Ovary (tissue), 9 donors: ENCODE measurements around the gene GRPEL1. TPM values are rescaled to one million over a fixed set of nuclear protein-coding genes. Genes with fewer than 3 reads are reported as not detected.

Experiments
- DNase-seq, 5 donors: peaks; one replicate each; pipeline ENCODE4 v3.0.0-alpha.2; 2019 to 2020
- H3K27ac ChIP-seq, 2 donors: fragments of 200-600 bp; one replicate each; pipeline versions ENCODE4 v1.5.1 to v1.8.0; 2019 to 2022
- H3K27me3 ChIP-seq: fragments of 200-600 bp; one replicate; pipeline ENCODE4 v1.8.0; 2022
- H3K36me3 ChIP-seq: fragments of 200-600 bp; sonication (generic); one replicate; pipeline ENCODE4 v1.5.1; 2019
- H3K4me1 ChIP-seq: one replicate; pipeline ENCODE4 v1.8.1; 2013; ENCODE audit warnings: mild to moderate bottlenecking, moderate library complexity; ENCODE audit not compliant: insufficient read depth
- H3K4me3 ChIP-seq: fragments of 200-600 bp; sonication (generic); one replicate; pipeline ENCODE4 v1.5.1; 2017
- H3K9me3 ChIP-seq, 2 donors: fragments of 200-600 bp in 1 of 2; sonication (generic) in 1 of 2; one replicate each; pipeline versions ENCODE4 v1.5.1 to v1.8.1; 2013 to 2019; ENCODE audit warnings: mild to moderate bottlenecking in 1 of 2, moderate library complexity in 1 of 2
- EP300 ChIP-seq: sonication (generic); formaldehyde crosslinking; IDR thresholded peaks from one replicate; pipeline ENCODE4 v1.6.1; 2017; ENCODE audit warnings: antibody characterized with exemption
- POLR2A ChIP-seq: fragments of 450-650 bp; IDR thresholded peaks from one replicate; pipeline ENCODE4 v1.6.1; 2017; ENCODE audit warnings: antibody characterized with exemption, mild to moderate bottlenecking, moderate library complexity
- WGBS, 3 donors: extraction: QIAGEN DNeasy Blood & Tissue Kit in 1 of 3; methylation state at CpG; one replicate each; pipeline versions ENCODE4 v1.1.5 to v1.1.7; 2013 to 2017; 5-methylcytosine and 5-hydroxymethylcytosine counted together
- intact Hi-C, 4 donors: fragments of 100-400 bp; cut with DNase I; formaldehyde crosslinking; loops; one replicate each; pipeline versions ENCODE4 v1.11.0 to v1.15.1; 2022 to 2023
- polyA plus RNA-seq, 2 donors: library from polyadenylated mRNA; stranded (reverse); fragments of 200-250 nt in 1 of 2; fragments of 350-450 nt in 1 of 2; fragmentation: Illumina TruSeq in 1 of 2; extraction: RNeasy Lipid Tissue Mini Kit (QIAGEN cat#74804) in 1 of 2; gene quantifications; one replicate each; pipeline ENCODE4 v1.2.3, GENCODE V29; 2013 to 2014
- total RNA-seq, 7 donors: library from RNA; depleted of rRNA in 2 of 7; stranded (reverse); fragments of >200 nt in 2 of 7; fragmentation: NEBNext Ultra II Directional in 3 of 7; extraction: Animal tissue kit (Norgen Biotek cat#: 25700) in 3 of 7; gene quantifications; one replicate each; pipeline versions ENCODE4 v1.1.0 to v1.2.4, GENCODE V29; 2016 to 2023
- TF ChIP-seq, protein P1 (sequence below), 3 donors: fragments of 450-650 bp in 2 of 3; fragments of 200-600 bp in 1 of 3; IDR thresholded peaks; one replicate each; pipeline versions ENCODE4 v1.5.1 to v1.8.0; 2016 to 2022; ENCODE audit warnings: antibody characterized with exemption in 3 of 3, mild to moderate bottlenecking in 1 of 3
- donor health status: DM: no; HTN: no; CAD: no; lungs with moderate emphysema.
- donor health status: DM: no; HTN: no; CAD: no.
- donor health status: Bipolar disorder and iron deficiency.
- donor health status: DM: yes; HTN: yes; CAD: no.
- donor health status: DM: no; HTN: no; CAD: no.
- donor health status: DM: yes; HTN: yes; CAD: no.

The GRPEL1 gene
- total and polyA plus RNA-seq, 9 donors = 11.1 to 74.8 (median 23.3) TPM

DNA sequence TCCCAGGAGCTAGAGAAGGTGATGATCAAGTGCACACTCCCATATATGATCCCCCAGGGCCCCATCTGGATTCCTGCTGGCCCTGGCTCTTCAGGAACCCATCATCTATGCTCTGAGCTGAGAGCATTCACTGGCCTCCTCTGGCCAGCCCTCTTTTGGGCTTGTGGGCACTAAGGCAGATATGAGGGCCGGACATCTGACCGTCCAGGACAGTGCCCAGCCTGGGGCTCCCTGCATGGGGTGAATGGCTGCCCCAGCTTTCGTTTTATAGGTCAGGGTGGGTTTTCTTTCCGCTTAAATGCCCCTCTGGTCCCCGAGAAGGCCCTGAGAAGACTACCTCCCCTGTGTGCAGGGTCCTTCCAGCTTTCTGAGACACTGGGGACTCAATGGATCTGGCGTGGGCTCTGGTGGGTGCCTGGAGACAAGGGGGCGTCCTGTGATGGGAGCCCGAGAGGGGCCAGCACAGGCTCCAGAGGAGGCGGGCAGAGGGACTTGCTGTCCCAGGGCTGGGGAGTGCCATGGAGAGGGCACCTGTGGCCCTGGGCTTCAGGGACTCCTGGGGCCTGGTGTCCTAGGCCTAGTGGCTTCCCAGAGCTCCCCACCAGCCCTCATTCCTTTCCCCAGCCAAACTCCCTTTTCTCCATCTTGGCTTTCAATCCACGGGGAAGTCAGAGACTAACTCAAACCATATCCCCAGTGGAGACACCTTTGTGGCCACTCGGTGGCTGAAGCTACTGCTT lies 39.5 kb upstream of the GRPEL1 start:
- H3K36me3 ChIP-seq = no peaks in the 10 kb centered on the region
- intact Hi-C loops = no loop called here
- no peak for DNase-seq
- no peaks in the 10 kb centered on the region for H3K9me3 ChIP-seq
- H3K4me3 ChIP-seq = no peak overlapping the region
- no peak for TF ChIP-seq POLR2A
- no peak for TF ChIP-seq EP300
- TF ChIP-seq, protein P1, sequence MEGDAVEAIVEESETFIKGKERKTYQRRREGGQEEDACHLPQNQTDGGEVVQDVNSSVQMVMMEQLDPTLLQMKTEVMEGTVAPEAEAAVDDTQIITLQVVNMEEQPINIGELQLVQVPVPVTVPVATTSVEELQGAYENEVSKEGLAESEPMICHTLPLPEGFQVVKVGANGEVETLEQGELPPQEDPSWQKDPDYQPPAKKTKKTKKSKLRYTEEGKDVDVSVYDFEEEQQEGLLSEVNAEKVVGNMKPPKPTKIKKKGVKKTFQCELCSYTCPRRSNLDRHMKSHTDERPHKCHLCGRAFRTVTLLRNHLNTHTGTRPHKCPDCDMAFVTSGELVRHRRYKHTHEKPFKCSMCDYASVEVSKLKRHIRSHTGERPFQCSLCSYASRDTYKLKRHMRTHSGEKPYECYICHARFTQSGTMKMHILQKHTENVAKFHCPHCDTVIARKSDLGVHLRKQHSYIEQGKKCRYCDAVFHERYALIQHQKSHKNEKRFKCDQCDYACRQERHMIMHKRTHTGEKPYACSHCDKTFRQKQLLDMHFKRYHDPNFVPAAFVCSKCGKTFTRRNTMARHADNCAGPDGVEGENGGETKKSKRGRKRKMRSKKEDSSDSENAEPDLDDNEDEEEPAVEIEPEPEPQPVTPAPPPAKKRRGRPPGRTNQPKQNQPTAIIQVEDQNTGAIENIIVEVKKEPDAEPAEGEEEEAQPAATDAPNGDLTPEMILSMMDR (IDR thresholded peaks at IDR 0.05) = no peak
- H3K27ac ChIP-seq = no peak overlapping the region
- 89 to 96% (median 95%) methylated on average over 11 of the region's 11 CpGs for whole genome bisulfite sequencing, 3 donors
- H3K4me1 ChIP-seq = peaks cover 3% of the 10 kb centered on the region
- H3K27me3 ChIP-seq = no peaks in the 10 kb centered on the region

DNA sequence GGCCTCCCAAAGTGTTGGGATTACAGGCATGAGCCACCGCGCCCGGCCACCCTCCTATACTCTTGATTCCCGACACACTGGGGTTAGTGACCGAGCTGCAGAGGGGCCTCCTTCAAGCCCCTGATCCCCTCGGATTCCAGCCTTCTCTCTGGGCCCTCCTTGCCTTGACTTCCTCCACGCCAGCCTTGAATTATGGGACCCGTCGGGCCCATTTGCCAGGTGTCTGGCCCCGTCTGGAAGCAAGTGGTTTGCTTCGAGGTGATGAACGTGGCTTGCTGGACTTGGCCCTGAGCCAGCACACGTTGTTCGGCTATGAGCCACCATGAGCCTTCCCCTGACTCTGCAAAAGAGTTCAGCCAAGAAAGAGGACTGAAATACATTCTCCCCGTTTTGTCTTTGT lies 37.4 kb upstream of the GRPEL1 start:
- Histone ChIP-seq H3K9me3 (no peaks in the 10 kb centered on the region), H3K36me3 (no peaks in the 10 kb centered on the region), H3K4me1 (peaks cover 4% of the 10 kb centered on the region), H3K27me3 (no peaks in the 10 kb centered on the region), H3K4me3 (no peak overlapping the region), H3K27ac (no peak overlapping the region)
- intact Hi-C loops = no loop called here
- peak in 1 of 5 donors; percentile 60 for DNase-seq
- 65 to 69% (median 65%) methylated on average over 15 of the region's 15 CpGs for WGBS, 3 donors
- TF ChIP-seq, protein P1 (IDR thresholded peaks at IDR 0.05) = no peak
- TF ChIP-seq POLR2A (no peak), EP300 (no peak)

DNA sequence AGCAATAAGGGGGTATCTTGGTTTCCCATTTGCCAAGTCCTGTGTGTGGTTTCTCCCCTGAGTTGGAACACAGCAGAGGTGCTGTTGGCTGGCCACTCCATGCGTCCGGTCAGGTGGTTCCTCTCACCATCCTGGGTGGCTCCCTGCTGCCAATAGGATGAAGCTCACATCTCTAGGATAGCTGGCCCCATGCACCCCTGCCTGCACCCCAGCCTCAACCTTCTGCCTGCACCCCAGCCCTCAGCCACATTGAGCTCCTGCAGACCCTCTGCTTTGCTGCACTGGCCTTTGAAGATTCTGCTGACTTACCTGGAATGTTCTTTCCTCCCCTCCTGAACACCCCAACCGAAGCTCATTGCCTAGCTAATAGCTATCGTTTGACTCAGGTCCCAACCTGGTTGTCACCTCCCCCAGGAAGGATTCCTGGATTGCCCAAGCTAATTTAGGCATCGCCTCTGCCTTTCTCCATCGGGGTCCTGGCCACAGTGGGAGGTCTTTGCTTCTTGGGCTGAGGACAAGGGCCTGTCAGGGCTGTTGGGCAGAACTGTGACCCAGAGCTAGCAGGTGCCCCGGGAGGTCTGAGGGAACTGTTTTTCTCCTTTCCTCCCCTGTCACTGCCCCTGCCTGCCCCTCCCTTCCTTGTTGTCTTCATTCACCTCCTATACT lies 36.6 kb upstream of the GRPEL1 start:
- no peaks in the 10 kb centered on the region for H3K9me3 ChIP-seq
- peak overlapping the region in 1 of 2 donors; percentile 79 for H3K27ac ChIP-seq
- H3K27me3 ChIP-seq = no peaks in the 10 kb centered on the region
- 91 to 93% (median 93%) methylated on average over 7 of the region's 7 CpGs for WGBS, 3 donors
- TF ChIP-seq EP300 = no peak
- no peak for TF ChIP-seq POLR2A
- TF ChIP-seq, protein P1 (IDR thresholded peaks at IDR 0.05) = no peak
- no peaks in the 10 kb centered on the region for H3K36me3 ChIP-seq
- peak in 1 of 5 donors; percentile 14 for DNase-seq
- H3K4me3 ChIP-seq = no peak overlapping the region
- H3K4me1 ChIP-seq = peaks cover 4% of the 10 kb centered on the region
- intact Hi-C loops = no loop called here

DNA sequence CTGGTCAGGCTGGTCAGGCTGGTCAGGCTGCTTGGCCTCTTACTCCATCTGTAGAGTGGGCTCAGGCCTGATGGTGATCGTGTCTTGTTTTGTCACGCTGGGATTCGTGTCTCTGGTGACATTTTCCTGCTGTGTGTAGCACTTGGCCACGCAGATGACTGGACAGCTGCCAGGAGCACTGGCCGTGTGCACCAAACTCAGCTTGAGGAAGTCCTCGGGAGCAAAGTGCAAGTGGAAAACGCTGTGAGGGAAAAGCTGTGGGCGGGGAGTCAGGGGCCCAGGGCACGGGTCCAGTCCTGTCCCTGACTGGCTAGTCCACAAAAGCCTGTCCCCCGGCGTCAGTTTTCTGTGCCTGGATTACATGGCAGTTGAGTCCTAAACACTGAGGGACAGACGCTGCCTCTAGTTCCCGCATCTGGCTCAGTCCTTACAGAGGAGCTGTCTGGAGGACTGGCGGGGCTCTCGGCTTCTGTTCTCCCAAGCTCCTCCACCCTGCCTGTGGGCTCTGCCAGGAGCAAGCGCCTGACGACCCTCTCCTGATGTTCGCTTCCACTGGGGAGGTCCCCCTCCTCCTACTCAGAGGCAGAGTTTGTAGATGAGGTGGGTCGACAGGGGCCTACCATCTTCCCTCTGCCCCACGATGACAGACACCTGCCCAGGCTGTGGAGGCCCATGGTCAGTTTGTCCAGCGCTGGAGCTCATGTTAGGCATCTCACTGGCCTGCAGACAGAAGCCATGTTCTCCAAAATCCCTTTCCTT lies 35.9 kb upstream of the GRPEL1 start:
- TF ChIP-seq EP300 = no peak
- TF ChIP-seq, protein P1 (IDR thresholded peaks at IDR 0.05) = no peak
- no peak for TF ChIP-seq POLR2A
- peak; percentile 66 to 81 (median 71) for DNase-seq
- H3K4me1 ChIP-seq = peaks cover 4% of the 10 kb centered on the region
- no peaks in the 10 kb centered on the region for H3K27me3 ChIP-seq
- WGBS, 3 donors = 33 to 37% (median 36%) methylated on average over 20 to 21 of the region's 21 CpGs
- peak overlapping the region in 1 of 2 donors; percentile 79 for H3K27ac ChIP-seq
- no peaks in the 10 kb centered on the region for H3K36me3 ChIP-seq
- H3K9me3 ChIP-seq = no peaks in the 10 kb centered on the region
- H3K4me3 ChIP-seq = peak overlapping the region; percentile 47
- intact Hi-C loops = no loop called here
